D721Med (cell line): ENCODE results near the gene SIN3A.

Experiments
- DNase-seq: peaks from one replicate; pipeline ENCODE4 v3.0.0; 2011; ENCODE audit warnings: low spot score; ENCODE audit not compliant: insufficient read length
- FAIRE-seq: peaks from 2 replicates; lab custom pipeline; 2011; peaks lifted over from hg19 to GRCh38; lab: Jason Lieb, UNC
- CTCF ChIP-seq: IDR thresholded peaks from 2 replicates; pipeline ENCODE4 v1.5.1; 2012; ENCODE audit warnings: mild to moderate bottlenecking, control low read depth; ENCODE audit not compliant: insufficient read depth; ENCODE audit errors: missing control alignments

SIN3A gene

GRCh38 chr15:75369897-75370581 is 81.5 kb downstream of the SIN3A start:
- no peak for TF ChIP-seq CTCF
- no peak for FAIRE-seq
- DNase-seq = no peak

GRCh38 chr15:75368689-75369239 is 82.7 kb downstream of the SIN3A start:
- TF ChIP-seq CTCF = no peak
- no peak for DNase-seq
- no peak for FAIRE-seq

GRCh38 chr15:75367913-75368688 is 83.4 kb downstream of the SIN3A start, which contains the start of gene MAN2C1:
Gene MAN2C1, minus strand, starts transcription at chr15:75368607. Its CDS starts 24 bp downstream, at chr15:75368583.
- TF ChIP-seq CTCF = peak; percentile 78
- DNase-seq = peak; percentile 84
- no peak for FAIRE-seq

GRCh38 chr15:75367406-75367912 is 84.0 kb downstream of the SIN3A start:
- TF ChIP-seq CTCF = no peak
- DNase-seq (no peak), FAIRE-seq (no peak)

- FAIRE-seq (no peak), DNase-seq (no peak)
- TF ChIP-seq CTCF = no peak
Measured at GRCh38 chr15:75367006-75367405, 84.5 kb downstream of the SIN3A start.

GRCh38 chr15:75366163-75366562 is 85.3 kb downstream of the SIN3A start:
- FAIRE-seq (no peak), DNase-seq (no peak)
- TF ChIP-seq CTCF = no peak
